Skin epidermis (tissue), 12 donors: Measurements from ENCODE around the gene C2orf81.

Experiments
- H3K27ac ChIP-seq, 21 experiments: fragments of 200-600 bp; sonication (generic) in 11 of 21; one replicate each; pipeline ENCODE4 v1.5.0; 2020; ENCODE audit warnings: mild to moderate bottlenecking in 3 of 21, inconsistent platforms in 2 of 21, moderate library complexity in 2 of 21
- H3K4me3 ChIP-seq, 7 experiments: fragments of 200-600 bp; sonication (generic) in 2 of 7; one replicate each; pipeline ENCODE4 v1.5.0; 2020; ENCODE audit warnings: inconsistent platforms in 2 of 7, mild to moderate bottlenecking in 2 of 7, moderate library complexity in 1 of 7

C2orf81 gene

GRCh38 chr2:74425523-74425922, 4.1 kb upstream of the C2orf81 start:
- no peak overlapping the region for H3K4me3 ChIP-seq
- peak overlapping the region in 4 of 21 experiments; percentile 24 to 52 (median 43) for H3K27ac ChIP-seq

- H3K27ac ChIP-seq, result peak overlapping the region in 4 of 21 experiments; percentile 3 to 51 (median 30)
- no peak overlapping the region for H3K4me3 ChIP-seq
Measured at GRCh38 chr2:74424995-74425406, 3.6 kb upstream of the C2orf81 start.

GRCh38 chr2:74424139-74424992, 2.9 kb upstream of the C2orf81 start:
- H3K4me3 ChIP-seq, result no peak overlapping the region
- peak overlapping the region in 3 of 21 experiments; percentile 3 to 51 (median 24) for H3K27ac ChIP-seq

GRCh38 chr2:74423231-74424095, 2.0 kb upstream of the C2orf81 start:
- Histone ChIP-seq H3K27ac (no peak overlapping the region), H3K4me3 (no peak overlapping the region)

- Histone ChIP-seq H3K27ac (peak overlapping the region in 7 of 21 experiments; percentile 17 to 85 (median 80)), H3K4me3 (peak overlapping the region in 5 of 7 experiments; percentile 44 to 64 (median 60))
Measured at GRCh38 chr2:74420443-74421103, 846 bp downstream of the C2orf81 start.

- Histone ChIP-seq H3K27ac (no peak overlapping the region), H3K4me3 (no peak overlapping the region)
Measured at GRCh38 chr2:74420006-74420405, 1.4 kb downstream of the C2orf81 start.

GRCh38 chr2:74419345-74419744, 2.1 kb downstream of the C2orf81 start:
- H3K4me3 ChIP-seq, result no peak overlapping the region
- H3K27ac ChIP-seq, result peak overlapping the region in 1 of 21 experiments; percentile 37

GRCh38 chr2:74418312-74418711, 3.1 kb downstream of the C2orf81 start:
- Histone ChIP-seq H3K4me3 (no peak overlapping the region), H3K27ac (no peak overlapping the region)

GRCh38 chr2:74417763-74418162, 3.7 kb downstream of the C2orf81 start:
- H3K27ac ChIP-seq, result no peak overlapping the region

GRCh38 chr2:74417197-74417596, 4.2 kb downstream of the C2orf81 start:
- Histone ChIP-seq H3K4me3 (no peak overlapping the region), H3K27ac (no peak overlapping the region)

More at GRCh38 chr2:74417763-74418162, 3.7 kb downstream of the C2orf81 start:
- no peak overlapping the region for H3K4me3 ChIP-seq

- no peak overlapping the region for H3K27ac ChIP-seq
- no peak overlapping the region for H3K4me3 ChIP-seq
Measured at GRCh38 chr2:74416778-74417177, 4.6 kb downstream of the C2orf81 start.

- H3K27ac ChIP-seq, result peak overlapping the region in 8 of 21 experiments; percentile 4 to 78 (median 58)
- H3K4me3 ChIP-seq, result peak overlapping the region; percentile 30 to 59 (median 47)
Measured at GRCh38 chr2:74415762-74416395, 5.5 kb downstream of the C2orf81 start.

GRCh38 chr2:74414881-74415761, 6.3 kb downstream of the C2orf81 start:
- peak overlapping the region; percentile 30 to 59 (median 47) for H3K4me3 ChIP-seq
- H3K27ac ChIP-seq, result peak overlapping the region in 18 of 21 experiments; percentile 1 to 78 (median 50)

GRCh38 chr2:74414441-74414840, 7.0 kb downstream of the C2orf81 start:
- H3K4me3 ChIP-seq, result peak overlapping the region; percentile 30 to 59 (median 47)
- peak overlapping the region in 18 of 21 experiments; percentile 1 to 78 (median 50) for H3K27ac ChIP-seq

- peak overlapping the region in 2 of 21 experiments; percentile 25 to 38 for H3K27ac ChIP-seq
- no peak overlapping the region for H3K4me3 ChIP-seq
Measured at GRCh38 chr2:74413001-74413698, 8.3 kb downstream of the C2orf81 start.

GRCh38 chr2:74407682-74408081, 13.7 kb downstream of the C2orf81 start:
- Histone ChIP-seq H3K4me3 (no peak overlapping the region), H3K27ac (no peak overlapping the region)

GRCh38 chr2:74406035-74406434, 15.4 kb downstream of the C2orf81 start:
- Histone ChIP-seq H3K4me3 (no peak overlapping the region), H3K27ac (no peak overlapping the region)

- Histone ChIP-seq H3K27ac (no peak overlapping the region), H3K4me3 (no peak overlapping the region)
Measured at GRCh38 chr2:74401891-74402290, 19.5 kb downstream of the C2orf81 start.
